ENCODE measurements around the gene CDH19.

Gene CDH19

GRCh38 chr18:66457245-66457644 lies 146.6 kb downstream of the CDH19 start:
- no peak for DNase-seq (ENCODE audit: low spot score)
